Kidney epithelial cell (primary cell): ENCODE measurements around the gene SUGCT. TPM values are rescaled to one million over a fixed set of nuclear protein-coding genes. Genes with fewer than 3 reads are reported as not detected.
"Not testable (repeated sequence)": the region's sequence is repeated elsewhere in the genome, so short reads cannot be mapped to it uniquely, and the experiment has no call there.

Experiments
- DNase-seq: peaks from one replicate; pipeline ENCODE4 v3.0.0-alpha.2; 2010; ENCODE audit warnings: low read depth
- H3K27me3 ChIP-seq: 2 replicates; pipeline ENCODE4 v1.6.0; 2011; ENCODE audit warnings: low read length; ENCODE audit not compliant: control insufficient read depth, insufficient read depth
- H3K36me3 ChIP-seq: 2 replicates; pipeline ENCODE4 v1.5.1; 2011; ENCODE audit warnings: low read length; ENCODE audit not compliant: control insufficient read depth, insufficient read depth
- H3K4me3 ChIP-seq: 2 replicates; pipeline ENCODE4 v1.5.1; 2011; ENCODE audit warnings: low read depth, mild to moderate bottlenecking, control low read depth, low read length
- total RNA-seq: library from RNA; depleted of rRNA; stranded (reverse); fragments of >200 nt; gene quantifications from 2 replicates; pipeline ENCODE4 v1.2.3, GENCODE V29; 2015
- TF ChIP-seq, protein P1 (sequence below): IDR thresholded peaks from 2 replicates; pipeline ENCODE4 v1.5.1; 2011; ENCODE audit warnings: mild to moderate bottlenecking, moderate library complexity, low read length, control low read depth, inconsistent platforms; ENCODE audit not compliant: insufficient read depth, poor library complexity, severe bottlenecking

SUGCT gene
- total RNA-seq, 1 donor from 2014 or later, result 4.0 TPM

DNA sequence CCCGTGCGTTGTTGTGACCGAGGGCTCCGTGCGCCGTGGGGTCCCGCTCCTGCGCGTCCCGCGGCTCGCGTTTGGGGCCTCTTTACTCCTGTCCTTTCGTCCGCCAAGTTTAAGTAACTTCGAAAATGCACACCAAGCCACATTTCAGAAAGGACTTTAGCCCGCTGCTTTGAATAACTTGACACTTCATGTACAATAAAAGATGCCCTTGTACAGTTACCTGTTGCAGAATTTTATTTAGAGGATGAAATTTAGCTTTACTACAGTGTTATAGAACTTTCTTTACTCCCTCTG is 459 bp downstream of the SUGCT start:
- no peak for DNase-seq
- H3K36me3 ChIP-seq, result no peaks in the 10 kb centered on the region

DNA sequence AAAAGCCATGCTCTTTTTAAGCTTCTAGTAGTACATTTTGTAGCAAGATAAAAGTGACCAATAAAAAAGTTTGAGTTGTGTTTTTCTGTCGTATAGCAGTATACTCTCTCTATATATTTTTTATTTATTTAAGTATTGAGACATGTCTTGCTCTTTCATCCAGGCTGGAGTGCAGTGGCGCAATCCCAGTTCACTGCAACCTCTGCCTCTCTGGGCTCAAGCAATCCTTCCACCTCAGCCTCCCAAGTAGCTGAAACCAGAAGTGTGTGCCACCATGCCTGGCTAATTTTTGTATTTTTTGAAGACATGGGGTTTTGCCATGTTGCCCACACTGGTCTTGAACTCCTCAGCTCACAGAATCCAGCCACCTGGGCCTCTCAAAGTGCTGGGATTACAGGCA is 2.8 kb downstream of the SUGCT start:
- DNase-seq, result no peak
- Histone ChIP-seq H3K4me3 (no peak overlapping the region), H3K27me3 (no peaks in the 10 kb centered on the region), H3K36me3 (no peaks in the 10 kb centered on the region)
- TF ChIP-seq, protein P1, sequence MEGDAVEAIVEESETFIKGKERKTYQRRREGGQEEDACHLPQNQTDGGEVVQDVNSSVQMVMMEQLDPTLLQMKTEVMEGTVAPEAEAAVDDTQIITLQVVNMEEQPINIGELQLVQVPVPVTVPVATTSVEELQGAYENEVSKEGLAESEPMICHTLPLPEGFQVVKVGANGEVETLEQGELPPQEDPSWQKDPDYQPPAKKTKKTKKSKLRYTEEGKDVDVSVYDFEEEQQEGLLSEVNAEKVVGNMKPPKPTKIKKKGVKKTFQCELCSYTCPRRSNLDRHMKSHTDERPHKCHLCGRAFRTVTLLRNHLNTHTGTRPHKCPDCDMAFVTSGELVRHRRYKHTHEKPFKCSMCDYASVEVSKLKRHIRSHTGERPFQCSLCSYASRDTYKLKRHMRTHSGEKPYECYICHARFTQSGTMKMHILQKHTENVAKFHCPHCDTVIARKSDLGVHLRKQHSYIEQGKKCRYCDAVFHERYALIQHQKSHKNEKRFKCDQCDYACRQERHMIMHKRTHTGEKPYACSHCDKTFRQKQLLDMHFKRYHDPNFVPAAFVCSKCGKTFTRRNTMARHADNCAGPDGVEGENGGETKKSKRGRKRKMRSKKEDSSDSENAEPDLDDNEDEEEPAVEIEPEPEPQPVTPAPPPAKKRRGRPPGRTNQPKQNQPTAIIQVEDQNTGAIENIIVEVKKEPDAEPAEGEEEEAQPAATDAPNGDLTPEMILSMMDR, result no peak

More for the DNA sequence above, 459 bp downstream of the SUGCT start:
- TF ChIP-seq, protein P1, result no peak
- Histone ChIP-seq H3K27me3 (no peaks in the 10 kb centered on the region), H3K4me3 (peak overlapping the region; percentile 63)

DNA sequence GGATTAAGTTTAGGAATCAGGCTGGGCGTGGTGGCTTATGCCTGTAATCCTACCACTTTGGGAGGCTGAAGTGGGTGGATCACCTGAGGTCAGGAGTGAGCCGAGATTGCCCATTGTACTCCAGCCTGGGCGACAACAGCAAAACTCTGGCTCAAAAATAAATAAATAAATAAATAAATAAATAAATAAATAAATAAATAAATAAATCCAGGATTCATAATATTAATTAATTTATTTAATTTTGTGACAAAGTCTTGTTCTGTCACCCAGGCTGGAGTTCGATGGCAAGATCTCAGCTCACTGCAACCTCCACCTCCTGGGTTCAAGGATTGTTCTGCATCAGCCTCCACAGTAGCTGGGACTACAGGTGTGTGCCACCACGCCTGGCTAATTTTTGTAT is 4.2 kb downstream of the SUGCT start:
- TF ChIP-seq, protein P1, result no peak
- H3K27me3 ChIP-seq, result no peaks in the 10 kb centered on the region
- no peaks in the 10 kb centered on the region for H3K36me3 ChIP-seq
- H3K4me3 ChIP-seq, result no peak overlapping the region
- DNase-seq, result no peak

DNA sequence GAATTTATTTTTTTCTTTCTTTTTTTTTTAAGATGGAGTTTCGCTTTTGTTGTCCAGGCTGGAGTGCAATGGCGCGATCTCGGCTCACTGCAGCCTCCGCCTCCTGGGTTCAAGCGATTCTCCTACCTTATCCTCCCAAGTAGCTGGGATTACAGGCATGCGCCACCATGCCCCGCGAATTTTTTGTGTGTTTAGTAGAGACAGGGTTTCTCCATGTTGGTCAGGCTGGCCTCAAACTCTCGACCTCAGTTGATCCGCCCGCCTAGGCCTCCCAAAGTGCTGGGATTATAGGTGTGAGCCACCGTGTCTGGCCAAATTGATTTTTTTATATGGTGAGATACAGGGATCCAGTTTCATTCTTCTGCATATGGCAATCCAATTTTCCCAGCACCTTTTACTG is 5.1 kb downstream of the SUGCT start:
- not testable (repeated sequence) for H3K36me3 ChIP-seq, H3K4me3 ChIP-seq, DNase-seq, H3K27me3 ChIP-seq

DNA sequence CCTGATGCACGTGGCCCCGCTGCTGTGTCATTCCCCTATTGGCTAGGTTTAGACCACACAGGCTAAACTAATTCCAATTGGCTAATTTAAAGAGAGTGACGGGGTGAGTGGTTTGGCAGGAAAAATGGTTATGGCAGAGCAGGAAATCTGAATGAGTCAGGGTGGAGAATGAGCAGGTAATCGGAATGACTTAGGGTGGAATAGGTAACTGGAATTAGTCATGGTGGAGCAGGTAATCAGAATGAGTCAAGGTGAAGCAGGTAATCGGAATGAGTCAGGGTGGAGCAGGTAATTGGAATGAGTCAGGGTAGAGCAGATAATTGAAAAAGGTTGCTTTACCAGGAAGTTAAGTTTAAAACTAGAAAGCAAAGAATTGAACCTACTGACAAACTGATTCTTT is 7.1 kb downstream of the SUGCT start:
- H3K36me3 ChIP-seq, H3K4me3 ChIP-seq, H3K27me3 ChIP-seq: not testable (repeated sequence)
- DNase-seq, result peak; percentile 9

DNA sequence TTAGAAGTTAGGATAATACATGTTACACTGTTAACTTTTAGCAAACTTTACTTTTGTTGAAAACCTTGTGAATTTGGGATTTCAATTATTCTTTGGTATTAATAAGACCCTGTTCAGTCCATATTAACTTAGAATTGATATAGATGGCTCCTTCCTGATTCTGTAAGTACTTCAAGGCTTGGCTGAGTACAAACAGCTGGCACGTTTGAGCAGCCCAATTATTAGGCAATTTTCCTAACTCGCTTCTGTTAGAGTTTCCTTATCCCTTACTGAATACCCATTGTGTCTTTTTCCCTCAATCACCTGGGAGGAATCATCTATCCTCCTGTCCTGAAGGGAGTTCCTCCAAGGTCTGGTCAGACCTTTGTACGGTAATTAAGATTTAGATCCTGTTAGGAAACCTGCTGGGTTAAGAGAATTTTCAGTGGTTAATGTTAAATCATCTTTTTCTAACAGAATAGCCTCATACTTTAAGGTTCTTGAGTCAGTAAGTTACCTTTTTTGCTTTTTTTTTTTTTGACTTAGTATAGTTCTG is 10.9 kb downstream of the SUGCT start:
- H3K36me3 ChIP-seq, H3K27me3 ChIP-seq, H3K4me3 ChIP-seq, DNase-seq: not testable (repeated sequence)

DNA sequence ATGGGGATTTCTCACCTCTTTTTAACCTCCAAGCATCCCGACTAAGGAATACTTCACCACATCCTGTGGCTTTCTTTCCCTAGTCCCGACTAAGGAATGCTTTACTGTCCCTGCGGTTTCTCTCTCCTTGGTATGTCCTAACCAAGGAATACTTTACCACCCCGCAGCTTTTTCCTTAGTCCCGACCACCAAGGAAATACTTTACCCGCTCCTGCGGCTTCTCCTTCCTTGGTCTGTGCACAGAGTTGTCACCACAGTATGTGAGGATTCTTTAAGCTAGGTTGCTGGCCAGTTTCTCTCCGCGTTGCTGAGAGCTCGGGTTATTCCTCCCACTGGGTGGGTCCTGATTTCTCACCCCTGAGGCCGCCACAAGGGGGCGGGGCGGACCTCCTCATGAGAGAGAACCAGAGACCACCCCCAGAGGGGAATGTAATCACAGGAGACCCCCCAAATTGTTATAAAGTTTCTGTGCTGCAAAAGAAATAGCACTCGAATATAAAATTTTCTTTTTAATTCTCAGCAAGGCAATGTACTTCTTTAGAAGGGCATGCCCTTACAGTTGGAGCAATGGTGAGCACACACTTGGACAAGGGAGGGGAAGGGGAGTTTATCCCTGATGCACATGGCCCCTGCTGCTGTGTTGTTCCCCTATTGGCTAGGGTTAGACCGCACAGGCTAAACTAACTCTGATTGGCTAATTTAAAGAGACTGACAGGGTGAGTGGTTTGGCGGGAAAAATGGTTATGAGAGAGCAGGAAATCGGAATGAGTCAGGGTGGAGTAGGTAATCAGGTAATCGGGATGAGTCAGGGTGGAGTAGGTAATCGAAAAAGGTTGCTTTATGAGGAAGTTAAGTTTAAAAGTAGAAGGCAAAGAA is 12.8 kb downstream of the SUGCT start:
- TF ChIP-seq, protein P1, result no peak

DNA sequence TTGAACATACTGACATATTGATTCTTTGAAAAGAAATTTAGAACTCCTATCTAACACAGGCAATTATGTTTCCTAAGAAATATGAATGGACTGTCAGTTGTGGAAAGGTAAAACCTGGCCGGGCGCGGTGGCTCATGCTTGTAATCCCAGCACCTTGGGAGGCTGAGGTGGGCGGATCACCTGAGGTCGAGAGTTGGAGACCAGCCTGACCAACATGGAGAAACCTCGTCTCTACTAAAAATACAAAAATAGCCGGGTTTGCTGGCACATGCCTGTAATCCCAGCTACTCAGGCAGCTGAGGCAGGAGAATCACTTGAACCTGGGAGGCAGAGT is 13.4 kb downstream of the SUGCT start:
- H3K27me3 ChIP-seq, H3K4me3 ChIP-seq, H3K36me3 ChIP-seq, DNase-seq: not testable (repeated sequence)

More for the DNA sequence above, 12.8 kb downstream of the SUGCT start:
- Histone ChIP-seq H3K4me3 (no peak overlapping the region), H3K27me3 (no peaks in the 10 kb centered on the region), H3K36me3 (no peaks in the 10 kb centered on the region)
- no peak for DNase-seq
